Renal cortex interstitium (tissue), 11 donors: ENCODE data around the gene ZNF778. TPM values are rescaled to one million over a fixed set of nuclear protein-coding genes. Genes with fewer than 3 reads are reported as not detected.

Experiments
- DNase-seq, 11 donors: peaks; one replicate each; pipeline ENCODE4 v3.0.0-alpha.2; 2013; ENCODE audit warnings: low read depth in 9 of 11, low spot score in 4 of 11; ENCODE audit errors: extremely low read depth in 1 of 11
- polyA plus RNA-seq, 3 donors: library from polyadenylated mRNA; unstranded; fragments of 120-200 nt; gene quantifications; one replicate each; pipeline ENCODE4 v1.2.1, GENCODE V29; 2013; ENCODE audit not compliant: insufficient read length in 3 of 3

ZNF778 gene
- polyA plus RNA-seq, 3 donors = 6.7 to 8.4 (median 6.9) TPM

DNA sequence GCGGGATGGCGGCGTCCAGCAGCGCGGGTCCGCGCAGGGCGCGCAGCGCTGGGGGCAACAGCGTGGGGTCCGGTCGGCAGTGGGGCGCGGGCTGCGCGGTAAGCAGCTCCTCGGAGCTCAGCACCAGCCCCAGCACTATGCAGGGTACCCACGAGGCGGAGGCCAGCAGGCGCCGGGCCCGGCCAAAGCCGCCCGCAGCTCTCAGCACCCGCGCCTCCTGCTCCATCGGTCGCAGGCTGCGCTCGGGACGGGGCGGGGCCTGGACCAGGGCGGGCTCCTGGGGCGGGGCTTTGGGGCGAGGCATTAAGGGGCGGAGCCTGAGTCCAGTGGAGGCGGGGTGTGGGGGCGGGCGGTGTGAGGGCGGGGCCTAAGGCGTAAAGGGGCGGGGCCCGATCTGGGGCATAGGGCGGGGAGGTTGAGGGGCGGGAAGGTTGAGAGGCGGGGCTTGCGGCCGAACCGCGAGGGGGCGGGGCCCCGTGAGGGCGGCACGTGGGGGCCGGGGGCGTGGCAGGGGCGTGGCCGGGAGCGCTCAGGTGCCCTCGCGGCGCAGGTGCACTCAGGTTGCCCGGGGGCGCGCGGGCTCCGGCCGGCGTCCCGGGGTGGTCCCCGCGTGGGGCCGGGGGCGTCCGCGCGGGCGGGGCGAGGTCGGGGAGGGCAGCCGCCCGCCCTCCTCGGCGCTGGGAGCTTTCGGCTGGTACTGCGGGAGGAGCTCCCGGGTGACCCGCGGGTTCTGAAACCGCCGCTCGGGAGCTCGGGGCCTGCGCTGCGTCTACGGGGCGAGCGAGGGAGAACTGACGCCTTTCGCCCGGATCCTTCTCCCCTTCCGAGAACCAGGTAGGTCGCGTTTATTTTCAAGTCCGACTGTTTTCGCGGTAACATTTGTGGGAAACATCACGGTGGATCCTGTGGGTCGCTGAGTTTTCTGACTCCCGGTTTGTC is 15.8 kb upstream of the ZNF778 start:
- peak in 4 of 11 donors; percentile 46 to 67 (median 54) for DNase-seq

DNA sequence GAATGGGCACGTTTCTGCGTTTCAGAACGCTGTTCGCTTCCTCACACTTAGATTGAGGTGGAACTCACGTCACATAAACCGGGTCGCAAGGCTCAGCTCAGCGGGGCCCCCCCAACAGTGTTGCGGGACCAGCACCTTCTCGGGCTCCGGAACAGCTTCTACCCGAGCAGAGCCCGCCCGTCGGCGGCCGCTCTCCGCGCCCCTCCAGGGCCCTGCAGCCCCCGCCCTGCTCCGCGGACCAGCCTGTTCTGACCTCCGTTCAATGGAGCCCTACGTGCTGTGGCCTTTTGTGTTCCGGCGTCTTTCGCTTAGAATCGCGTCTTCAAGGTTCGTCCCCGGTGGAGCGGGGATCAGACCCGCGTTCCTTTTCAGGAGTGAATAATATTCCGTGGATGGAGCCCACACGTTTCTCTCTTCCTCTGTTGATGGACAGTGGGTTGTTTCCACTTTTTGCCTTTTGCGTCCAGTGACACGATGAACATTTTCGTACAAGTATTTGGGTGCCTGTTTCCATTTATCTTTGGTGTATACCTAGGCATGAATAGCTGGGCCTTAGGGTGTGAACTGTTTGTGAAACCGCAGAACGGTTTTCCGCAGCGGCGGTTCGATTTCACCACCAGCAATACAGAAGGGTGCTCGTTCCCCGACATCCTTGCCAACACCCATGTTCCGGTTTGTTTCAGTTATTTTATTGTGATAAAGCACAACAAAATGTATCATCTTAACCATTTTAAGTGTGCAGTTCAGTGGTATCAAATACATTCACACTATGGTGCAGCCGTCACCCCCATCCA is 14.9 kb upstream of the ZNF778 start:
- no peak for DNase-seq

GRCh38 chr16:89207993-89208392 is 9.5 kb upstream of the ZNF778 start:
- DNase-seq = no peak

- DNase-seq = no peak
Observed at GRCh38 chr16:89209522-89210044, 7.9 kb upstream of the ZNF778 start.

DNA sequence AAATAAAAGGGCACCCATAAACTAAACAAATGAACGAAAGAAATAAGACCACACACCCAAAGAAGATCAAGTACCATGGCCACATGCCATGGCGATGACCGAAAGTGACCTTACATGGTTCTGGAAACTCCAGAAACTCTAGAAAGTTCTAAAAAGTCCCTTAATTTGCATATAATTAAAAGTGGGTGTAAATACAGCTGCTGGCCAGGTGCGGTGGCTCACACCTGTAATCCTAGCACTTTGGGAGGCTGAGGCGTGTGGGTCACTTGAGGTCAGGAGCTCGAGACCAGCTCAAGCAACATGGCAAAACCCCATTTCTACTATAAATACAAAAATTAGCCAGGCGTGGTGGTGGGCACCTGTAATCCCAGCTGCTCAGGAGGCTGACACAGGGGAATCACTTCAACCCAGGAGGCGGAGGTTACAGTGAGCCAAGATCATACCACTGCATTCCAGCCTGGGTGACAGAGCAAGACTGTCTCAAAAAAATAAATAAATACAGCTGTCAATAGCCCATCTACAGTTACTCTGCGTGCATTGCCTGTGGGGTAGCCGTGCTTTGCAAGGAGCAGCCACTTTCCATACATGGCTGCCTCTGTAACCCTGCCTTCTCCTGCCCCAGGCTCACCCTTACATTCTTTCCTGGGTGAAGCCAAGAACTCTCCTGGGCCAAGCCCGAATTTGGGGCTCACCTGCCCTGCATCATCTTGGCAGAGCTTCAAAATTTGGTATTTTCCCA is 7.2 kb upstream of the ZNF778 start:
- no peak for DNase-seq

DNA sequence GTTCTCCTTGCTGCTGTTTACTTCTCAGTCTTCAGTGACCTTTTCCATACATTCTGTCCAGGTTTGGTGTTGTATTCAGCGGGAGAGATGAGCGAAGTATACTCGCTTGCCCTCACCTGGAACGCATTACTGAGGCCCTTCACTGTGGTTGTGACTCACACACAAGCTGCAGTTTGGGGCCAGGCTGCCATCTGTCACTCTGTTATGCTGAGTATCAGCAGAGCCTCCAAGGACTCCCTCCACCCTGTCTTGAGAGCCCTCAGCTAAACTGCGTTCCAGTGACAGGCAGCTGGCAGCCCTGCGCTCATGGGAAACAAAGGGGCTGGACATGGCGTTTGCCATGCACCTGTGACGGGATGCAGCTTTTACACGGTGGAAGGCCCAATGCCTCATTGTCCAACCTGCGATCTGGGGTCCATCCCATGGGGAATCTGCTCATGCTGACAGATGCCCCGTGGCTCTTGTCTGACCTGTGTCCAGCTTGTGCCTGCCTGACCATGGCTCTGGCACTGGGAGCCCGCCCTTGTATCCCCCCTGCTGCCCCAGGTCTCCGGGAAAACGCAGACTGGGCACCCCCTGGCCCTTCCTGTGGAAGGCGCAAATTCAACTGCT is 6.5 kb upstream of the ZNF778 start:
- DNase-seq = no peak

- peak in 9 of 11 donors; percentile 46 to 82 (median 66) for DNase-seq
Observed at GRCh38 chr16:89216315-89217137, 977 bp upstream of the ZNF778 start.

DNA sequence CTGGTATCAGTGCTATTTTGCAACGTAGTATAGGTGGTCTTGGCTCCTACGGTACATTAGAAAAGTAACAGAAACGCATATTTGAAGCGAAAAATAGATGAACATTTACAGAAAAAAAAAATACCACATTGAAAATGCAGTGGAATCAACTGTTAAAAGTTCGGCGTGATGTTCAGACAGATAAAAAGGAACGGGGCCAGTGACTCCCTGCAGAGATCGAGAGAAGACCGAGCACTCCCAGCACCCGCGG is 440 bp upstream of the ZNF778 start:
- no peak for DNase-seq

GRCh38 chr16:89219365-89219764 is 1.9 kb downstream of the ZNF778 start:
- DNase-seq = no peak

GRCh38 chr16:89221604-89222003 is 4.1 kb downstream of the ZNF778 start:
- DNase-seq = no peak

GRCh38 chr16:89222931-89223330 is 5.4 kb downstream of the ZNF778 start:
- no peak for DNase-seq

GRCh38 chr16:89224665-89225064 is 7.2 kb downstream of the ZNF778 start:
- no peak for DNase-seq

DNA sequence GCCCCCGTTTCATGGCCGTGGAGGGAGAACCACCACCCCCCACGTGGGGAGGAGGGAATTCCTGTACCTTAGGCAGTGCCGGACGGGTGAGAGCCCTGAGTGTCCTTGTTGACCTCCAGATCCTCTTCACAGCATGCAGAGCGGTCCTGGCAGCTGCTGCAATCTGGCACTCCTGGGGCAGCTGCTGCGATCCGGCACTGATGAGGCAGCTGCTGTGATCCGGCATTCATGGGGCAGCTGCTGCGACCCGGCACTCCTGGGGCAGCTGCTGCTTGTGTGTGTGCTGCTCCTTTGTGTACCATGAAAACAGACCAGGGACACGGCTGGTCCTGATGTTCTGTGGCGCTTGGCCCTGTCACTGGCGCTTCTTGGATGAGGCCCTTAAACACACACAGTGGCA is 12.8 kb downstream of the ZNF778 start:
- no peak for DNase-seq

DNA sequence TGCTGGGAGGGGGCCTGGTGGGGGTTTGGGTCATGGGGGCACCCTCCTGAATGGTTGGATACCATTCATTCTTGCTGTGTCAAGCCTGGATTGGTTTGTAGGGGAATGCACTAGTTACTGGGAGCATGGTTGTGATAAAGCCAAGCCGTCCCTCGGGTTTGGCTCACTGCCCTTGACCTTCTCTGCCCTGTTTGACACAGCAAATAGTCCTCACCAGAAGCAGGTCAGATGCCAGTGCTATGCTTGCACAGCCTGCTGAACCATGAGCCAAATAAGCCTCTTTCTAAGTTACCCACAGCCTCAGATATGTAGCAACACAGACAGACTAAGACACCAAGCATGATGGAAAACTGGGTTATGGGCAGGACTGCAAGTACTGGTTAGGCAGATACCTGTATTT is 14.6 kb downstream of the ZNF778 start:
- DNase-seq = no peak

DNA sequence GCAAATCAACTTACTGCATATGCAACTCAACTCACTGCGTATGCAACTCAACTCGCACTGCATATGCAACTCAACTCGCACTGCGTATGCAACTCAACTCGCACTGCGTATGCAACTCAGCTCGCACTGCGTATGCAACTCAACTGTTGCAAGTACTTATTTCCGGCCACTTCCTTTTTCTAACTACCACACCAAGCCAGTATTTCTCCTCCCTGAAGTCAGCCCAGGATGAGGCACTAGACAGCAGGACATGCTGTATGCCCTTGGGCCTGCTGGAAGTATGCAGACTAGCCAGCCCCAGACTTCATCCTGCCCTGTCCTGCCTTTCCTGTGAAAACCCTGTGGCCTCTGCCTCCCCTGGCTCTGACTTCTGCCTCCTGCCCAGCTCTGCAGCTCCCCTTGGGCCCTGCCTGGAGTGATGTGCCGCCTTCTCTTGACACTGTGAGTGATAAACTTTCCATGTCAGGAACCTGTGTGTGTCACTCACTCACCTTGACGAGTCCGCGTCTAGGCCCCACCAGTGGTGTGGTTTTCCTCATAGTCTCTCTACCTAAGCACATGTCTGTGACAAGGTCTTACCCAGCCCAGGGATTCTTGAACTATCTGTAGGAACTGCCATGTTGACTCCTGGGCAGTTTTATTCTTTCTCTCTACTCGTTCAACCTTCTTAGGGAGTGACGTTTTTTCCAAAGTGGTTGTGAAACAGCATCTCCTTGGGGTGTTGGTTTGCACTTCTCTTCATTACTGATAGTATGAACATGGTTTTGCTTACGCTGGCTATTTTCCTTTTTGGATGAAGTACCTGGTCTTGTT is 16.4 kb downstream of the ZNF778 start:
- no peak for DNase-seq

DNA sequence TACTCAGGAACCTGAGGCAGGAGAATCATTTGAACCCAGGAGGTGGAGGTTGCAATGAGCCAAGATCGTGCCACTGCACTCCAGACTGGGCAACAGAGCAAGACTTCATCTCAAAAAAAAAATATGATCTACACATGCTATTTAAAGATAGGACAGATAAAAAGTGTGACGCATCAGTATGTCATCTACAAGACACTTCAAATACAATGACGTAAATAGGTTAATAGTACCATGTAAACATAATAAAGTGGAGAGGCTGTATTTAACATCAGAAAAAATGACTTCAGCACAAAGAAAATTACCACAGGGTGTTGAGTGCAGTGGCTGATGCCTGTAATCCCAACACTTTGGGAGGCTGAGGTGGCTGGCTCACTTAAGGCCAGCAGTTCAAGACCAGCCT is 20.2 kb downstream of the ZNF778 start:
- no peak for DNase-seq

GRCh38 chr16:89241187-89242007 is 23.9 kb downstream of the ZNF778 start:
- DNase-seq = peak in 7 of 11 donors; percentile 56 to 78 (median 74)
